ENCODE data around the gene VPS52.

Gene VPS52

GRCh38 chr6:33301877-33302276 is 30.2 kb upstream of the VPS52 start:
- no peak overlapping the region for H2BK120ac ChIP-seq (ENCODE audit: low read depth, low read length)
- H2BK12ac ChIP-seq (ENCODE audit: low read length in 2 of 2) = no peak overlapping the region
- H2AFZ ChIP-seq (ENCODE audit: low read depth, low read length) = no peak overlapping the region
- no peak overlapping the region for H3K23ac ChIP-seq (ENCODE audit: low read length in 2 of 2)
- WGBS = 100% methylated on average over 1 of the region's 3 CpGs
- H2BK5ac ChIP-seq (ENCODE audit: low read depth, low read length, poor library complexity, severe bottlenecking) = no peak overlapping the region
- H3K4me2 ChIP-seq (ENCODE audit: low read length, poor library complexity, severe bottlenecking) = no peak overlapping the region
- no peak overlapping the region for H2AK5ac ChIP-seq (ENCODE audit: low read length, severe bottlenecking)
- no peak overlapping the region for H3K27ac ChIP-seq (ENCODE audit: low read length, poor library complexity, severe bottlenecking)
- H3K9ac ChIP-seq (ENCODE audit: low read length) = peak overlapping the region; percentile 22
- no peaks in the 10 kb centered on the region for H3K27me3 ChIP-seq (ENCODE audit: control insufficient read depth in 1 of 2, insufficient read depth in 1 of 2, low read length in 2 of 2)
- DNase-seq = no peak
- peaks cover 29% of the 10 kb centered on the region for H3K79me1 ChIP-seq (replicated peaks; ENCODE audit: low read length, poor library complexity, severe bottlenecking)
- H3K4ac ChIP-seq (ENCODE audit: low read depth in 1 of 2, low read length in 2 of 2) = no peak overlapping the region
- no peak overlapping the region for H2BK15ac ChIP-seq (ENCODE audit: low read depth, poor library complexity, severe bottlenecking)
- H3K14ac ChIP-seq (ENCODE audit: low read length in 2 of 2) = no peak overlapping the region
- no peak overlapping the region for H4K8ac ChIP-seq (ENCODE audit: low read length)
- no peaks in the 10 kb centered on the region for H3K9me3 ChIP-seq (ENCODE audit: control insufficient read depth, low read length)
- H3K36me3 ChIP-seq (ENCODE audit: control insufficient read depth in 1 of 2, insufficient read depth in 2 of 2, low read depth in 1 of 2, low read length in 2 of 2) = peaks cover 26 to 46% of the 10 kb centered on the region in 2 experiments
- no peak overlapping the region for H4K91ac ChIP-seq (ENCODE audit: low read length)
- H3K4me1 ChIP-seq (ENCODE audit: control insufficient read depth, insufficient read depth, low read depth, low read length) = peaks cover 16% of the 10 kb centered on the region
- no peak overlapping the region for H3K18ac ChIP-seq (ENCODE audit: low read depth in 1 of 2, low read length in 2 of 2)
- H3K4me3 ChIP-seq (ENCODE audit: insufficient read depth in 1 of 2, low read depth in 1 of 2, low read length in 2 of 2) = no peak overlapping the region

- Histone ChIP-seq H2BK15ac (ENCODE audit: low read depth, poor library complexity, severe bottlenecking) (peak overlapping the region; percentile 96), H3K36me3 (ENCODE audit: control insufficient read depth in 1 of 2, insufficient read depth in 2 of 2, low read depth in 1 of 2, low read length in 2 of 2) (peaks cover 32 to 45% of the 10 kb centered on the region in 2 experiments), H3K9me3 (ENCODE audit: control insufficient read depth, low read length) (no peaks in the 10 kb centered on the region), H3K9ac (ENCODE audit: low read length) (peak overlapping the region; percentile 99), H3K4me1 (ENCODE audit: control insufficient read depth, insufficient read depth, low read depth, low read length) (peaks cover 17% of the 10 kb centered on the region), H3K79me1 (replicated peaks; ENCODE audit: low read length, poor library complexity, severe bottlenecking) (peaks cover 34% of the 10 kb centered on the region), H3K27ac (ENCODE audit: low read length, poor library complexity, severe bottlenecking) (peak overlapping the region; percentile 99), H3K27me3 (ENCODE audit: control insufficient read depth in 1 of 2, insufficient read depth in 1 of 2, low read length in 2 of 2) (no peaks in the 10 kb centered on the region), H3K4me2 (ENCODE audit: low read length, poor library complexity, severe bottlenecking) (peak overlapping the region; percentile 74), H3K18ac (ENCODE audit: low read depth in 1 of 2, low read length in 2 of 2) (peak overlapping the region; percentile 91 to 98), H2BK5ac (ENCODE audit: low read depth, low read length, poor library complexity, severe bottlenecking) (peak overlapping the region; percentile 84), H3K4me3 (ENCODE audit: insufficient read depth in 1 of 2, low read depth in 1 of 2, low read length in 2 of 2) (peak overlapping the region; percentile 89 to 90), H3K14ac (ENCODE audit: low read length in 2 of 2) (peak overlapping the region; percentile 59 to 96), H3K4ac (ENCODE audit: low read depth in 1 of 2, low read length in 2 of 2) (peak overlapping the region; percentile 76 to 97), H4K91ac (ENCODE audit: low read length) (peak overlapping the region; percentile 91), H2AK5ac (ENCODE audit: low read length, severe bottlenecking) (peak overlapping the region; percentile 85), H2AFZ (ENCODE audit: low read depth, low read length) (no peak overlapping the region), H2BK120ac (ENCODE audit: low read depth, low read length) (peak overlapping the region; percentile 89), H2BK12ac (ENCODE audit: low read length in 2 of 2) (peak overlapping the region; percentile 32 to 38), H4K8ac (ENCODE audit: low read length) (peak overlapping the region; percentile 95), H3K23ac (ENCODE audit: low read length in 2 of 2) (peak overlapping the region; percentile 51 to 99)
- WGBS = under 1% methylated on average over 53 of the region's 54 CpGs
- peak; percentile 97 for DNase-seq
These were observed 27.7 kb upstream of the VPS52 start for GRCh38 chr6:33299237-33299944.

GRCh38 chr6:33298773-33299236 is 27.1 kb upstream of the VPS52 start, which contains the start of gene RGL2:
Gene RGL2, minus strand, starts transcription at chr6:33298942. Its CDS starts 332 bp downstream, at chr6:33298610.
- WGBS = 0% methylated on average over 12 of the region's 34 CpGs
- Histone ChIP-seq H3K4me2 (ENCODE audit: low read length, poor library complexity, severe bottlenecking) (peak within 1 kb of the TSS; percentile 93), H3K4ac (ENCODE audit: low read depth in 1 of 2, low read length in 2 of 2) (peak within 1 kb of the TSS; percentile 76 to 97), H4K8ac (ENCODE audit: low read length) (peak within 1 kb of the TSS; percentile 95), H2BK5ac (ENCODE audit: low read depth, low read length, poor library complexity, severe bottlenecking) (peak within 1 kb of the TSS; percentile 84), H3K27ac (ENCODE audit: low read length, poor library complexity, severe bottlenecking) (peak within 1 kb of the TSS; percentile 99), H3K14ac (ENCODE audit: low read length in 2 of 2) (peak within 1 kb of the TSS; percentile 59 to 96), H3K18ac (ENCODE audit: low read depth in 1 of 2, low read length in 2 of 2) (peak within 1 kb of the TSS; percentile 91 to 98), H3K79me1 (replicated peaks; ENCODE audit: low read length, poor library complexity, severe bottlenecking) (peaks cover 29% of the 10 kb centered on the region), H3K4me3 (ENCODE audit: insufficient read depth in 1 of 2, low read depth in 1 of 2, low read length in 2 of 2) (peak within 1 kb of the TSS; percentile 89 to 90), H3K9ac (ENCODE audit: low read length) (peak within 1 kb of the TSS; percentile 99), H2AK5ac (ENCODE audit: low read length, severe bottlenecking) (peak within 1 kb of the TSS; percentile 85), H3K27me3 (ENCODE audit: control insufficient read depth in 1 of 2, insufficient read depth in 1 of 2, low read length in 2 of 2) (no peaks in the 10 kb centered on the region), H3K9me3 (ENCODE audit: control insufficient read depth, low read length) (no peaks in the 10 kb centered on the region), H4K91ac (ENCODE audit: low read length) (peak within 1 kb of the TSS; percentile 91), H3K36me3 (ENCODE audit: control insufficient read depth in 1 of 2, insufficient read depth in 2 of 2, low read depth in 1 of 2, low read length in 2 of 2) (peaks cover 28 to 45% of the 10 kb centered on the region in 2 experiments), H2BK12ac (ENCODE audit: low read length in 2 of 2) (peak within 1 kb of the TSS; percentile 38 to 43), H3K23ac (ENCODE audit: low read length in 2 of 2) (peak within 1 kb of the TSS; percentile 51 to 99), H2BK120ac (ENCODE audit: low read depth, low read length) (peak within 1 kb of the TSS; percentile 89), H2AFZ (ENCODE audit: low read depth, low read length) (no peak within 1 kb of the TSS), H3K4me1 (ENCODE audit: control insufficient read depth, insufficient read depth, low read depth, low read length) (peaks cover 17% of the 10 kb centered on the region), H2BK15ac (ENCODE audit: low read depth, poor library complexity, severe bottlenecking) (peak within 1 kb of the TSS; percentile 96)
- peak; percentile 72 for DNase-seq
